HCT116 (cell line): ENCODE measurements around the gene MICOS13. TPM values are rescaled to one million over a fixed set of nuclear protein-coding genes. Genes with fewer than 3 reads are reported as not detected.

Source experiments
- ATAC-seq: fragments of 200-7000 bp; cut with Tn5 transposase; 2 replicates; pipeline ENCODE4 v1.9.1; 2020; ENCODE audit warnings: mild to moderate bottlenecking, moderate library complexity
- BruUV-seq: library from RNA; stranded (reverse); fragments of 400-500 nt; replicated peaks from 2 replicates; lab custom pipeline; 2021; lab: Mats Ljungman, UMichigan
- CTCF ChIA-PET: fragments of 300-600 bp; sonication (Branson Sonifier 250); formaldehyde crosslinking; loops from one replicate; lab custom pipeline; 2021; ENCODE audit warnings: antibody characterized with exemption; lab: Charles Lee
- POLR2A ChIA-PET: fragments of 300-600, 350-600 bp; sonication (Branson Sonifier 250); formaldehyde crosslinking; loops from one replicate; lab custom pipeline; 2021; ENCODE audit warnings: antibody characterized with exemption; lab: Charles Lee
- RAD21 ChIA-PET, 2 experiments: fragments of 300-600 bp; sonication (Branson Sonifier 250); formaldehyde crosslinking; loops; one replicate each; lab custom pipeline; 2023; ENCODE audit warnings: low total read pairs in 2 of 2; ENCODE audit not compliant: uncharacterized antibody in 2 of 2, unreplicated experiment in 2 of 2, low non-redundant PET in 1 of 2; lab: Charles Lee
- DNase-seq: peaks from one replicate; pipeline ENCODE4 v3.0.0-alpha.2; 2010; ENCODE audit warnings: low read depth, low spot score
- H2AFZ ChIP-seq: fragments of 200-600 bp; shearing (Covaris generic), sonication (generic); 2 replicates; pipeline ENCODE4 v1.6.1; 2017; ENCODE audit warnings: low read depth, mixed run types, mixed read lengths, antibody characterized with exemption, low read length; ENCODE audit not compliant: poor library complexity, severe bottlenecking
- H3K27ac ChIP-seq: 2 replicates; pipeline ENCODE4 v1.5.1; 2012; ENCODE audit warnings: low read depth, low read length
- H3K27me3 ChIP-seq: fragments of 200-600 bp; sonication (generic); 2 replicates; pipeline ENCODE4 v1.6.1; 2016; ENCODE audit warnings: mixed run types, low read length, mixed read lengths; ENCODE audit not compliant: insufficient read depth
- H3K36me3 ChIP-seq, 2 experiments: fragments of 200-500 bp in 1 of 2; fragments of 200-600 bp in 1 of 2; sonication (Bioruptor generic) in 1 of 2; sonication (generic) in 1 of 2; 2 replicates each; pipeline versions ENCODE4 v1.5.1 to v1.6.1; 2014 to 2016; ENCODE audit warnings: low read length in 2 of 2, inconsistent platforms in 1 of 2, mixed read lengths in 1 of 2, mixed run types in 1 of 2; ENCODE audit not compliant: insufficient read depth in 2 of 2, control insufficient read depth in 1 of 2
- H3K4me1 ChIP-seq, 2 experiments: fragments of 200-600 bp in 1 of 2; sonication (generic) in 1 of 2; 2 replicates each; pipeline versions ENCODE4 v1.5.1 to v1.6.1; 2012 to 2017; ENCODE audit warnings: low read length in 2 of 2, inconsistent platforms in 1 of 2, mild to moderate bottlenecking in 1 of 2, mixed read lengths in 1 of 2, mixed run types in 1 of 2, moderate library complexity in 1 of 2; ENCODE audit not compliant: insufficient read depth in 2 of 2, control insufficient read depth in 1 of 2
- H3K4me2 ChIP-seq: fragments of 200-600 bp; sonication (generic); 2 replicates; pipeline ENCODE4 v1.6.1; 2017; ENCODE audit warnings: mixed run types, low read length, mixed read lengths
- H3K4me3 ChIP-seq, 2 experiments: fragments of 200-600 bp in 1 of 2; sonication (generic) in 1 of 2; replicated peaks in 1 of 2; 2 replicates each; pipeline ENCODE4 v1.5.1; 2011 to 2016; ENCODE audit warnings: low read length in 2 of 2, control low read depth in 1 of 2, low read depth in 1 of 2, mild to moderate bottlenecking in 1 of 2, mixed read lengths in 1 of 2, mixed run types in 1 of 2
- H3K79me2 ChIP-seq: fragments of 200-600 bp; sonication (generic); 2 replicates; pipeline ENCODE4 v1.6.1; 2017; ENCODE audit warnings: mild to moderate bottlenecking, mixed run types, low read length, moderate library complexity, mixed read lengths; ENCODE audit not compliant: insufficient read depth
- H3K9ac ChIP-seq: fragments of 200-600 bp; sonication (generic); 2 replicates; pipeline ENCODE4 v1.6.1; 2016; ENCODE audit warnings: low read length, mixed read lengths
- H3K9me2 ChIP-seq: fragments of 200-600 bp; sonication (generic), shearing (Covaris generic); 2 replicates; pipeline ENCODE4 v1.6.1; 2017; ENCODE audit warnings: mixed run types, mild to moderate bottlenecking, moderate library complexity; ENCODE audit not compliant: insufficient read depth
- H3K9me3 ChIP-seq, 2 experiments: fragments of 200-500 bp in 1 of 2; fragments of 200-600 bp in 1 of 2; sonication (Bioruptor generic) in 1 of 2; sonication (generic) in 1 of 2; 2 replicates each; pipeline ENCODE4 v1.6.1; 2014 to 2017; ENCODE audit warnings: low read length in 2 of 2, mixed read lengths in 2 of 2, inconsistent platforms in 1 of 2, low read depth in 1 of 2, mild to moderate bottlenecking in 1 of 2, mixed run types in 1 of 2, moderate library complexity in 1 of 2; ENCODE audit not compliant: control insufficient read depth in 1 of 2, insufficient read depth in 1 of 2
- H4K20me1 ChIP-seq: fragments of 200-600 bp; sonication (generic), shearing (Covaris generic); 2 replicates; pipeline ENCODE4 v1.6.1; 2017; ENCODE audit warnings: mixed run types, mild to moderate bottlenecking, moderate library complexity; ENCODE audit not compliant: insufficient read depth
- CEBPB ChIP-seq: IDR thresholded peaks from 2 replicates; pipeline ENCODE4 v1.6.1; 2012; ENCODE audit warnings: low read depth
- EGR1 ChIP-seq: IDR thresholded peaks from 2 replicates; pipeline ENCODE4 v1.6.1; 2012; ENCODE audit warnings: low read depth
- EZH2phosphoT487 ChIP-seq: fragments of 200-600 bp; IDR thresholded peaks from 2 replicates; pipeline ENCODE4 v1.6.1; 2018; ENCODE audit warnings: antibody characterized with exemption, borderline replicate concordance
- JUND ChIP-seq: IDR thresholded peaks from 2 replicates; pipeline ENCODE4 v1.6.1; 2012
- POLR2A ChIP-seq: IDR thresholded peaks from 2 replicates; pipeline ENCODE4 v1.7.0; 2011; ENCODE audit warnings: borderline replicate concordance; ENCODE audit not compliant: insufficient read depth, insufficient read length; ENCODE audit errors: extremely low read depth
- POLR2AphosphoS5 ChIP-seq: IDR thresholded peaks from 2 replicates; pipeline ENCODE4 v1.6.1; 2011; ENCODE audit warnings: mild to moderate bottlenecking, low read depth, low read length, moderate library complexity
- SIN3A ChIP-seq: IDR thresholded peaks from 2 replicates; pipeline ENCODE4 v1.6.1; 2012; ENCODE audit warnings: low read depth
- SP1 ChIP-seq: IDR thresholded peaks from 2 replicates; pipeline ENCODE4 v1.6.1; 2012; ENCODE audit warnings: low read depth
- TCF7L2 ChIP-seq: IDR thresholded peaks from 2 replicates; pipeline ENCODE4 v1.7.0; 2011; ENCODE audit warnings: borderline replicate concordance, inconsistent platforms; ENCODE audit not compliant: insufficient read depth, insufficient read length; ENCODE audit errors: extremely low read depth
- YY1 ChIP-seq: IDR thresholded peaks from 2 replicates; pipeline ENCODE4 v1.6.1; 2011; ENCODE audit warnings: low read length, low read depth, moderate library complexity, mild to moderate bottlenecking; ENCODE audit not compliant: insufficient replicate concordance; ENCODE audit errors: extremely low read depth
- ZFX ChIP-seq: fragments of 450-650 bp; IDR thresholded peaks from 2 replicates; pipeline ENCODE4 v1.6.1; 2017
- intact Hi-C: fragments of 100-400 bp; cut with micrococcal nuclease; formaldehyde crosslinking; loops from 2 replicates; pipeline ENCODE4 v1.10.0; 2022
- total RNA-seq: library from RNA; stranded (reverse); gene quantifications from one replicate; pipeline ENCODE4 v1.2.1, GENCODE V29; 2021; ENCODE audit not compliant: unreplicated experiment
- TF ChIP-seq, protein P1 (sequence below): IDR thresholded peaks from 2 replicates; pipeline ENCODE4 v1.6.1; 2012
- TF ChIP-seq, protein P2 (sequence below): IDR thresholded peaks from 2 replicates; pipeline ENCODE4 v1.6.1; 2011; ENCODE audit warnings: mild to moderate bottlenecking, low read length, moderate library complexity; ENCODE audit not compliant: insufficient replicate concordance; ENCODE audit errors: extremely low read depth
- TF ChIP-seq, protein P3 (sequence below): IDR thresholded peaks from 2 replicates; pipeline ENCODE4 v1.6.1; 2012; ENCODE audit warnings: low read depth
- TF ChIP-seq, protein P4 (sequence below), 3 experiments: fragments of 200-600 bp in 1 of 3; sonication (generic) in 1 of 3; IDR thresholded peaks in 2 of 3; conservative IDR thresholded peaks in 1 of 3; 2 replicates each; pipeline ENCODE4 v1.5.1; 2012 to 2017; ENCODE audit warnings: low read depth in 2 of 3, low read length in 2 of 3, antibody characterized with exemption in 1 of 3, borderline replicate concordance in 1 of 3, control low read depth in 1 of 3, mild to moderate bottlenecking in 1 of 3, mixed read lengths in 1 of 3, mixed run types in 1 of 3, moderate library complexity in 1 of 3; ENCODE audit not compliant: insufficient read depth in 1 of 3
- TF ChIP-seq, protein P5 (sequence below): IDR thresholded peaks from 2 replicates; pipeline ENCODE4 v1.6.1; 2012

Gene MICOS13
- total RNA-seq, 1 experiment from 2014 or later, result 61.6 TPM

DNA sequence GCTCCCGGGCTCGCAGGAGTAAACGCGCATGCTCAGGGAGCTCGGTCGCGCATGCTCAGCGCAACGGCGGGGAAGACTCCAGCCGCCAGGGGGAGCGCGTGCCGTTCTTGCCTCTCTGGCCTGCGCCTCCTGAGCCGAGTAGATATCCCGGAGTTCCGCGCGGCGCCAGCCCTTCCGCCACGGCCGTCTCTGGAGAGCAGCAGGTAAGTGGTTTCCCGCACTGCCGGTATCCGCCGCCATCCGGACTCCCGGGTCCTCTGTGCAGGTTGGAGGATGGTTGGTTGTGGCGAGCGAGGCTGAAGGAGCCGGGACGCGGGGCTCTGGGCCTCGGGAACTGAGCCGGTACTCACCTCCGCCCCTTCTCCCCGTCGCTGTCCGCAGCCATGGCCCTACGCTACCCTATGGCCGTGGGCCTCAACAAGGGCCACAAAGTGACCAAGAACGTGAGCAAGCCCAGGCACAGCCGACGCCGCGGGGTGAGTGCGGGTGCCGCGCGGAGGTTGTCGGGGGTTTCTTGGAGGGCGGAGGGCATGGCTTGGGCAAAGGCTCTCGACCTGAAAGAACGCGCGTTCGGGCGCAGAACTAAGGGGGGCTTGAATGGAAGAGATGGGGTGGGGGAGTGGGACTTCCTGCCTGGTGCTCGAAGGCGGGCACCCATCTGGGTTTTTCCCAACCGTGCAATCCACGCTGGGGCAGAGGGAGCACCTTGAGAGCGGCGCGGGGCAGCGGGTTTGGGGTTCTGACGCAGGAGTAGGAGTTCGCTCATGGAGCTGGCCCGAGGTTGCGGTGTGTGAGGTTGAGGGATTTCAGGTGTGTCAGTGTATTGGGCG lies 10.0 kb upstream of the MICOS13 start, which contains the start of gene RPL36:
Gene RPL36, plus strand, starts transcription at position 171 of the 830 bp plus-strand sequence. Its CDS starts 213 bp downstream, at position 384.
- Histone ChIP-seq H3K79me2 (peaks cover 54% of the 10 kb centered on the region), H3K27ac (peak within 1 kb of the TSS; percentile 93), H3K4me1 (peaks cover 11 to 48% of the 10 kb centered on the region in 2 experiments; a peak in 3 of 4 replicates), H4K20me1 (peaks cover 17% of the 10 kb centered on the region; the same call in 1 of the 2 replicates), H3K27me3 (no peaks in the 10 kb centered on the region), H3K9ac (peak within 1 kb of the TSS; percentile 100), H3K4me3 (peak within 1 kb of the TSS; percentile 85 to 99), H3K36me3 (peaks cover 10 to 49% of the 10 kb centered on the region in 2 experiments; a peak in 2 of 4 replicates), H3K9me3 (no peaks in the 10 kb centered on the region), H2AFZ (peak within 1 kb of the TSS; percentile 44), H3K4me2 (peak within 1 kb of the TSS; percentile 92), H3K9me2 (no peaks in the 10 kb centered on the region)
- DNase-seq, result peak; percentile 92
- intact Hi-C loops, result loop anchor here (2.0 kb wide), 1 partner anchor 100 kb away; the partner anchor contains the start of gene DUS3L
- ChIA-PET POLR2A (interaction anchor here (0.7 to 2.0 kb wide), 17 partner anchors 9 to 977 kb away, joined by 3 to 31 read pairs (median 4); partner anchors contain the start of genes CATSPERD, DUS3L, LONP1 and NRTN), CTCF (interaction anchor here (0.6 to 1.7 kb wide), 13 partner anchors 9 to 652 kb away, joined by 3 to 13 read pairs (median 5); partner anchors contain the start of genes CATSPERD, LONP1, MICOS13 and SAFB), RAD21 (interaction anchor here in 1 of 2 experiments (1.2 kb wide), 1 partner anchor 68 kb away, joined by 3 read pairs; the partner anchor contains the start of genes SAFB and SAFB2)
- peak; percentile 46 for ATAC-seq
- BruUV-seq, result no TSS peak
- TF ChIP-seq SP1 (peak; percentile 49), POLR2AphosphoS5 (peak; percentile 99), ZFX (peak; percentile 78; the same call in 1 of the 2 replicates), CEBPB (no peak), YY1 (peak; percentile 63), SIN3A (peak; percentile 94), EZH2phosphoT487 (no peak), POLR2A (peak; percentile 95), JUND (no peak), TCF7L2 (peak; percentile 21), EGR1 (no peak)
- TF ChIP-seq, protein P1, sequence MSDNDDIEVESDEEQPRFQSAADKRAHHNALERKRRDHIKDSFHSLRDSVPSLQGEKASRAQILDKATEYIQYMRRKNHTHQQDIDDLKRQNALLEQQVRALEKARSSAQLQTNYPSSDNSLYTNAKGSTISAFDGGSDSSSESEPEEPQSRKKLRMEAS, result peak; percentile 92
- TF ChIP-seq, protein P2, sequence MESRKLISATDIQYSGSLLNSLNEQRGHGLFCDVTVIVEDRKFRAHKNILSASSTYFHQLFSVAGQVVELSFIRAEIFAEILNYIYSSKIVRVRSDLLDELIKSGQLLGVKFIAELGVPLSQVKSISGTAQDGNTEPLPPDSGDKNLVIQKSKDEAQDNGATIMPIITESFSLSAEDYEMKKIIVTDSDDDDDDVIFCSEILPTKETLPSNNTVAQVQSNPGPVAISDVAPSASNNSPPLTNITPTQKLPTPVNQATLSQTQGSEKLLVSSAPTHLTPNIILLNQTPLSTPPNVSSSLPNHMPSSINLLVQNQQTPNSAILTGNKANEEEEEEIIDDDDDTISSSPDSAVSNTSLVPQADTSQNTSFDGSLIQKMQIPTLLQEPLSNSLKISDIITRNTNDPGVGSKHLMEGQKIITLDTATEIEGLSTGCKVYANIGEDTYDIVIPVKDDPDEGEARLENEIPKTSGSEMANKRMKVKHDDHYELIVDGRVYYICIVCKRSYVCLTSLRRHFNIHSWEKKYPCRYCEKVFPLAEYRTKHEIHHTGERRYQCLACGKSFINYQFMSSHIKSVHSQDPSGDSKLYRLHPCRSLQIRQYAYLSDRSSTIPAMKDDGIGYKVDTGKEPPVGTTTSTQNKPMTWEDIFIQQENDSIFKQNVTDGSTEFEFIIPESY, result peak; percentile 72
- TF ChIP-seq, protein P3, sequence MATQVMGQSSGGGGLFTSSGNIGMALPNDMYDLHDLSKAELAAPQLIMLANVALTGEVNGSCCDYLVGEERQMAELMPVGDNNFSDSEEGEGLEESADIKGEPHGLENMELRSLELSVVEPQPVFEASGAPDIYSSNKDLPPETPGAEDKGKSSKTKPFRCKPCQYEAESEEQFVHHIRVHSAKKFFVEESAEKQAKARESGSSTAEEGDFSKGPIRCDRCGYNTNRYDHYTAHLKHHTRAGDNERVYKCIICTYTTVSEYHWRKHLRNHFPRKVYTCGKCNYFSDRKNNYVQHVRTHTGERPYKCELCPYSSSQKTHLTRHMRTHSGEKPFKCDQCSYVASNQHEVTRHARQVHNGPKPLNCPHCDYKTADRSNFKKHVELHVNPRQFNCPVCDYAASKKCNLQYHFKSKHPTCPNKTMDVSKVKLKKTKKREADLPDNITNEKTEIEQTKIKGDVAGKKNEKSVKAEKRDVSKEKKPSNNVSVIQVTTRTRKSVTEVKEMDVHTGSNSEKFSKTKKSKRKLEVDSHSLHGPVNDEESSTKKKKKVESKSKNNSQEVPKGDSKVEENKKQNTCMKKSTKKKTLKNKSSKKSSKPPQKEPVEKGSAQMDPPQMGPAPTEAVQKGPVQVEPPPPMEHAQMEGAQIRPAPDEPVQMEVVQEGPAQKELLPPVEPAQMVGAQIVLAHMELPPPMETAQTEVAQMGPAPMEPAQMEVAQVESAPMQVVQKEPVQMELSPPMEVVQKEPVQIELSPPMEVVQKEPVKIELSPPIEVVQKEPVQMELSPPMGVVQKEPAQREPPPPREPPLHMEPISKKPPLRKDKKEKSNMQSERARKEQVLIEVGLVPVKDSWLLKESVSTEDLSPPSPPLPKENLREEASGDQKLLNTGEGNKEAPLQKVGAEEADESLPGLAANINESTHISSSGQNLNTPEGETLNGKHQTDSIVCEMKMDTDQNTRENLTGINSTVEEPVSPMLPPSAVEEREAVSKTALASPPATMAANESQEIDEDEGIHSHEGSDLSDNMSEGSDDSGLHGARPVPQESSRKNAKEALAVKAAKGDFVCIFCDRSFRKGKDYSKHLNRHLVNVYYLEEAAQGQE, result no peak
- TF ChIP-seq, protein P4, sequence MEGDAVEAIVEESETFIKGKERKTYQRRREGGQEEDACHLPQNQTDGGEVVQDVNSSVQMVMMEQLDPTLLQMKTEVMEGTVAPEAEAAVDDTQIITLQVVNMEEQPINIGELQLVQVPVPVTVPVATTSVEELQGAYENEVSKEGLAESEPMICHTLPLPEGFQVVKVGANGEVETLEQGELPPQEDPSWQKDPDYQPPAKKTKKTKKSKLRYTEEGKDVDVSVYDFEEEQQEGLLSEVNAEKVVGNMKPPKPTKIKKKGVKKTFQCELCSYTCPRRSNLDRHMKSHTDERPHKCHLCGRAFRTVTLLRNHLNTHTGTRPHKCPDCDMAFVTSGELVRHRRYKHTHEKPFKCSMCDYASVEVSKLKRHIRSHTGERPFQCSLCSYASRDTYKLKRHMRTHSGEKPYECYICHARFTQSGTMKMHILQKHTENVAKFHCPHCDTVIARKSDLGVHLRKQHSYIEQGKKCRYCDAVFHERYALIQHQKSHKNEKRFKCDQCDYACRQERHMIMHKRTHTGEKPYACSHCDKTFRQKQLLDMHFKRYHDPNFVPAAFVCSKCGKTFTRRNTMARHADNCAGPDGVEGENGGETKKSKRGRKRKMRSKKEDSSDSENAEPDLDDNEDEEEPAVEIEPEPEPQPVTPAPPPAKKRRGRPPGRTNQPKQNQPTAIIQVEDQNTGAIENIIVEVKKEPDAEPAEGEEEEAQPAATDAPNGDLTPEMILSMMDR (IDR thresholded peaks at IDR 0.05 in 2 of 3, conservative IDR thresholded peaks at IDR 0.05 in 1 of 3; ENCODE audit: borderline replicate concordance in 1 of 3, insufficient read depth in 1 of 3, low read depth in 2 of 3, low read length in 2 of 3), result peak; percentile 83 to 96 (median 89)
- TF ChIP-seq, protein P5, sequence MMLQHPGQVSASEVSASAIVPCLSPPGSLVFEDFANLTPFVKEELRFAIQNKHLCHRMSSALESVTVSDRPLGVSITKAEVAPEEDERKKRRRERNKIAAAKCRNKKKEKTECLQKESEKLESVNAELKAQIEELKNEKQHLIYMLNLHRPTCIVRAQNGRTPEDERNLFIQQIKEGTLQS, result no peak
